WTC11 (cell line): ENCODE measurements around the gene NRG3.

Source experiments
- AFF4 ChIP-seq: sonication (generic); formaldehyde crosslinking; IDR thresholded peaks from 2 replicates; pipeline ENCODE4 v1.8.1; 2023; ENCODE audit warnings: mild to moderate bottlenecking, missing genetic modification reagents, borderline replicate concordance
- ATF3 ChIP-seq: sonication (generic); formaldehyde crosslinking; conservative IDR thresholded peaks from 2 replicates; pipeline ENCODE4 v1.8.1; 2022; ENCODE audit warnings: mild to moderate bottlenecking, missing genetic modification reagents
- FOXK1 ChIP-seq: sonication (generic); formaldehyde crosslinking; IDR thresholded peaks from 2 replicates; pipeline ENCODE4 v1.8.0; 2022; ENCODE audit warnings: mild to moderate bottlenecking, moderate library complexity, missing genetic modification reagents
- FOXP1 ChIP-seq: sonication (generic); formaldehyde crosslinking; IDR thresholded peaks from 2 replicates; pipeline ENCODE4 v1.8.0; 2022; ENCODE audit warnings: missing genetic modification reagents, mild to moderate bottlenecking, moderate library complexity, borderline replicate concordance
- MAX ChIP-seq: sonication (generic); formaldehyde crosslinking; IDR thresholded peaks from 2 replicates; pipeline ENCODE4 v1.8.0; 2022; ENCODE audit warnings: mild to moderate bottlenecking, missing genetic modification reagents
- SMAD4 ChIP-seq: sonication (generic); formaldehyde crosslinking; IDR thresholded peaks from 2 replicates; pipeline ENCODE4 v1.8.0; 2022; ENCODE audit warnings: mild to moderate bottlenecking, missing genetic modification reagents
- SOX15 ChIP-seq: fragments of 250-450 bp; sonication (Bioruptor Pico); IDR thresholded peaks from 2 replicates; pipeline ENCODE4 v1.9.0; 2021; ENCODE audit warnings: mild to moderate bottlenecking
- SP1 ChIP-seq: sonication (generic); formaldehyde crosslinking; conservative IDR thresholded peaks from 2 replicates; pipeline ENCODE4 v1.8.1; 2022; ENCODE audit warnings: missing genetic modification reagents
- ZNF121 ChIP-seq: sonication (generic); formaldehyde crosslinking; IDR thresholded peaks from 2 replicates; pipeline ENCODE4 v1.8.0; 2023; ENCODE audit warnings: missing genetic modification reagents
- ZNF281 ChIP-seq: sonication (generic); formaldehyde crosslinking; IDR thresholded peaks from 2 replicates; pipeline ENCODE4 v1.8.0; 2023; ENCODE audit warnings: mild to moderate bottlenecking, missing genetic modification reagents
- ZNF423 ChIP-seq: fragments of 250-450 bp; sonication (Bioruptor Pico); IDR thresholded peaks from 2 replicates; pipeline ENCODE4 v2.1.2; 2022; ENCODE audit warnings: mild to moderate bottlenecking, moderate library complexity
- ZSCAN18 ChIP-seq: fragments of 250-450 bp; sonication (Bioruptor Pico); IDR thresholded peaks from 2 replicates; pipeline ENCODE4 v2.1.2; 2022; ENCODE audit warnings: mild to moderate bottlenecking, moderate library complexity
- TF ChIP-seq, protein P1 (sequence below): fragments of 200-600 bp; IDR thresholded peaks from 2 replicates; pipeline ENCODE4 v1.8.0; 2022; ENCODE audit warnings: antibody characterized with exemption
- TF ChIP-seq, protein P2 (sequence below): sonication (generic); formaldehyde crosslinking; IDR thresholded peaks from 2 replicates; pipeline ENCODE4 v1.8.1; 2023; ENCODE audit warnings: mild to moderate bottlenecking, moderate library complexity, missing genetic modification reagents

GRCh38 chr10:82625512-82626189, 750.7 kb downstream of the NRG3 start:
- TF ChIP-seq MAX (CRISPR knock-in tag) = no peak
- TF ChIP-seq, protein P1, sequence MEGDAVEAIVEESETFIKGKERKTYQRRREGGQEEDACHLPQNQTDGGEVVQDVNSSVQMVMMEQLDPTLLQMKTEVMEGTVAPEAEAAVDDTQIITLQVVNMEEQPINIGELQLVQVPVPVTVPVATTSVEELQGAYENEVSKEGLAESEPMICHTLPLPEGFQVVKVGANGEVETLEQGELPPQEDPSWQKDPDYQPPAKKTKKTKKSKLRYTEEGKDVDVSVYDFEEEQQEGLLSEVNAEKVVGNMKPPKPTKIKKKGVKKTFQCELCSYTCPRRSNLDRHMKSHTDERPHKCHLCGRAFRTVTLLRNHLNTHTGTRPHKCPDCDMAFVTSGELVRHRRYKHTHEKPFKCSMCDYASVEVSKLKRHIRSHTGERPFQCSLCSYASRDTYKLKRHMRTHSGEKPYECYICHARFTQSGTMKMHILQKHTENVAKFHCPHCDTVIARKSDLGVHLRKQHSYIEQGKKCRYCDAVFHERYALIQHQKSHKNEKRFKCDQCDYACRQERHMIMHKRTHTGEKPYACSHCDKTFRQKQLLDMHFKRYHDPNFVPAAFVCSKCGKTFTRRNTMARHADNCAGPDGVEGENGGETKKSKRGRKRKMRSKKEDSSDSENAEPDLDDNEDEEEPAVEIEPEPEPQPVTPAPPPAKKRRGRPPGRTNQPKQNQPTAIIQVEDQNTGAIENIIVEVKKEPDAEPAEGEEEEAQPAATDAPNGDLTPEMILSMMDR = no peak
- TF ChIP-seq AFF4 = no peak
- TF ChIP-seq ZNF281 (CRISPR knock-in tag) = no peak
- no peak for TF ChIP-seq ZNF121 (CRISPR knock-in tag)
- no peak for TF ChIP-seq SMAD4 (CRISPR knock-in tag)
- TF ChIP-seq, protein P2, sequence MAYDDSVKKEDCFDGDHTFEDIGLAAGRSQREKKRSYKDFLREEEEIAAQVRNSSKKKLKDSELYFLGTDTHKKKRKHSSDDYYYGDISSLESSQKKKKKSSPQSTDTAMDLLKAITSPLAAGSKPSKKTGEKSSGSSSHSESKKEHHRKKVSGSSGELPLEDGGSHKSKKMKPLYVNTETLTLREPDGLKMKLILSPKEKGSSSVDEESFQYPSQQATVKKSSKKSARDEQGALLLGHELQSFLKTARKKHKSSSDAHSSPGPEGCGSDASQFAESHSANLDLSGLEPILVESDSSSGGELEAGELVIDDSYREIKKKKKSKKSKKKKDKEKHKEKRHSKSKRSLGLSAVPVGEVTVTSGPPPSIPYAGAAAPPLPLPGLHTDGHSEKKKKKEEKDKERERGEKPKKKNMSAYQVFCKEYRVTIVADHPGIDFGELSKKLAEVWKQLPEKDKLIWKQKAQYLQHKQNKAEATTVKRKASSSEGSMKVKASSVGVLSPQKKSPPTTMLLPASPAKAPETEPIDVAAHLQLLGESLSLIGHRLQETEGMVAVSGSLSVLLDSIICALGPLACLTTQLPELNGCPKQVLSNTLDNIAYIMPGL (CRISPR knock-in tag) = no peak
- no peak for TF ChIP-seq FOXK1 (CRISPR knock-in tag)
- no peak for TF ChIP-seq ATF3
- no peak for TF ChIP-seq ZNF423 (CRISPR knock-in tag)
- no peak for TF ChIP-seq SP1
- no peak for TF ChIP-seq SOX15 (CRISPR knock-in tag)
- no peak for TF ChIP-seq ZSCAN18 (CRISPR knock-in tag)
- no peak for TF ChIP-seq FOXP1
